Hematopoietic multipotent progenitor cell treated with erythropoietin and hydrocortisone succinate and interleukin-3 and kit ligand, for 8 days (in vitro differentiated cells): ENCODE data around the gene DOCK2.
A peak's percentile ranks its signal among the peaks of the same experiment; 100 is the strongest.
"Not testable (repeated sequence)": the region's sequence is repeated elsewhere in the genome, so short reads cannot be mapped to it uniquely, and the experiment has no call there.

ENCODE experiments used
- DNase-seq: peaks from one replicate; pipeline ENCODE4 v3.0.0-alpha.2; 2015

The DOCK2 gene

GRCh38 chr5:169760229-169760628 is 123.2 kb downstream of the DOCK2 start:
- no peak for DNase-seq

GRCh38 chr5:169762338-169763095 is 125.4 kb downstream of the DOCK2 start:
- DNase-seq, result no peak

- no peak for DNase-seq
Measured at GRCh38 chr5:169763376-169764017, 126.4 kb downstream of the DOCK2 start.

- DNase-seq, result no peak
Measured at GRCh38 chr5:169764018-169764378, 126.9 kb downstream of the DOCK2 start.

- DNase-seq, result peak; percentile 9
Measured at GRCh38 chr5:169765176-169765996, 128.3 kb downstream of the DOCK2 start.

- not testable (repeated sequence) for DNase-seq
Measured at GRCh38 chr5:169766943-169767342, 129.9 kb downstream of the DOCK2 start.

- DNase-seq, result peak; percentile 82
Measured at GRCh38 chr5:169767938-169768337, 130.9 kb downstream of the DOCK2 start.

- DNase-seq, result no peak
Measured at GRCh38 chr5:169768416-169768815, 131.3 kb downstream of the DOCK2 start.

GRCh38 chr5:169770109-169770508 is 133.0 kb downstream of the DOCK2 start:
- no peak for DNase-seq

GRCh38 chr5:169772256-169772655 is 135.2 kb downstream of the DOCK2 start:
- no peak for DNase-seq

- DNase-seq, result no peak
Measured at GRCh38 chr5:169772688-169773087, 135.6 kb downstream of the DOCK2 start.

GRCh38 chr5:169777159-169777558 is 140.1 kb downstream of the DOCK2 start:
- no peak for DNase-seq

GRCh38 chr5:169778622-169779596 is 141.8 kb downstream of the DOCK2 start:
- DNase-seq, result no peak

GRCh38 chr5:169781420-169782345 is 144.6 kb downstream of the DOCK2 start:
- DNase-seq, result no peak

GRCh38 chr5:169785771-169786618 is 148.9 kb downstream of the DOCK2 start:
- DNase-seq, result no peak

- DNase-seq, result no peak
Measured at GRCh38 chr5:169788168-169788567, 151.1 kb downstream of the DOCK2 start.

GRCh38 chr5:169789417-169789940 is 152.4 kb downstream of the DOCK2 start:
- no peak for DNase-seq

- DNase-seq, result no peak
Measured at GRCh38 chr5:169791251-169791650, 154.2 kb downstream of the DOCK2 start.

- no peak for DNase-seq
Measured at GRCh38 chr5:169795338-169795737, 158.3 kb downstream of the DOCK2 start.

- no peak for DNase-seq
Measured at GRCh38 chr5:169796731-169797130, 159.7 kb downstream of the DOCK2 start.
